ENCODE measurements around the gene TADA2A.

Gene TADA2A

GRCh38 chr17:37361543-37361942, 45.1 kb upstream of the TADA2A start:
- peaks cover 43% of the 10 kb centered on the region for H3K4me1 Mint-ChIP-seq
- H3K9me3 Mint-ChIP-seq: no peaks in the 10 kb centered on the region
- TF ChIP-seq, protein P1, sequence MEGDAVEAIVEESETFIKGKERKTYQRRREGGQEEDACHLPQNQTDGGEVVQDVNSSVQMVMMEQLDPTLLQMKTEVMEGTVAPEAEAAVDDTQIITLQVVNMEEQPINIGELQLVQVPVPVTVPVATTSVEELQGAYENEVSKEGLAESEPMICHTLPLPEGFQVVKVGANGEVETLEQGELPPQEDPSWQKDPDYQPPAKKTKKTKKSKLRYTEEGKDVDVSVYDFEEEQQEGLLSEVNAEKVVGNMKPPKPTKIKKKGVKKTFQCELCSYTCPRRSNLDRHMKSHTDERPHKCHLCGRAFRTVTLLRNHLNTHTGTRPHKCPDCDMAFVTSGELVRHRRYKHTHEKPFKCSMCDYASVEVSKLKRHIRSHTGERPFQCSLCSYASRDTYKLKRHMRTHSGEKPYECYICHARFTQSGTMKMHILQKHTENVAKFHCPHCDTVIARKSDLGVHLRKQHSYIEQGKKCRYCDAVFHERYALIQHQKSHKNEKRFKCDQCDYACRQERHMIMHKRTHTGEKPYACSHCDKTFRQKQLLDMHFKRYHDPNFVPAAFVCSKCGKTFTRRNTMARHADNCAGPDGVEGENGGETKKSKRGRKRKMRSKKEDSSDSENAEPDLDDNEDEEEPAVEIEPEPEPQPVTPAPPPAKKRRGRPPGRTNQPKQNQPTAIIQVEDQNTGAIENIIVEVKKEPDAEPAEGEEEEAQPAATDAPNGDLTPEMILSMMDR (IDR thresholded peaks at IDR 0.05): no peak
- peaks cover 11% of the 10 kb centered on the region for H3K36me3 Mint-ChIP-seq (ENCODE audit: low read depth)
- H3K4me3 Mint-ChIP-seq: no peak overlapping the region
- DNase-seq: no peak
- no peak overlapping the region for H3K27ac Mint-ChIP-seq
- peaks cover 3% of the 10 kb centered on the region for H3K27me3 Mint-ChIP-seq (ENCODE audit: low read depth, poor library complexity)

DNA sequence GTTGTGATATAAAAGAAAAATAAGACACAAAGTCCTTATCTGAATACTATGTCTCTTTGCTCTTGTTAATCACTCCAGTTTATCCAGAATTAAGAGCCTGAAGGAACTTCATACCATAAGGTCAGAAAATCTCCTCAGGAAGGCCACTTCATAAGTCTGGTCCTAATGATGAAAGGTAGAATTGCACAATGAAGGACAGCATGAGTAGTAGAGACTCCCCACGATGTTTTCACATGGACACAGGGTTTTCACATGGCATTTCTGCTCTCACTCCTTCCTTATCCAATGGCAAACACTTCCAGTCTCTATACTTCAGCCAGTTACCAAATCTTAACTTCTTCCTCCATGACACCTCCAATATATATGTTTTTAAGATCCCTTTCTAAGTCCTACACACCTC, 41.1 kb upstream of the TADA2A start:
- TF ChIP-seq, protein P1 (IDR thresholded peaks at IDR 0.05): no peak
- Mint-ChIP-seq H3K9me3 (no peaks in the 10 kb centered on the region), H3K4me3 (no peak overlapping the region), H3K4me1 (peaks cover 13% of the 10 kb centered on the region), H3K27me3 (ENCODE audit: low read depth, poor library complexity) (peaks cover 1% of the 10 kb centered on the region), H3K27ac (no peak overlapping the region), H3K36me3 (ENCODE audit: low read depth) (peaks cover 12% of the 10 kb centered on the region)
- DNase-seq: no peak

- Mint-ChIP-seq H3K4me3 (no peak overlapping the region), H3K36me3 (ENCODE audit: low read depth) (peaks cover 12% of the 10 kb centered on the region), H3K27me3 (ENCODE audit: low read depth, poor library complexity) (no peaks in the 10 kb centered on the region), H3K9me3 (no peaks in the 10 kb centered on the region), H3K27ac (no peak overlapping the region), H3K4me1 (peaks cover 6% of the 10 kb centered on the region)
- no peak for DNase-seq
- TF ChIP-seq, protein P1 (IDR thresholded peaks at IDR 0.05): no peak
Measured at GRCh38 chr17:37368577-37368976, 38.1 kb upstream of the TADA2A start.

GRCh38 chr17:37373530-37374159, 33.0 kb upstream of the TADA2A start:
- no peak overlapping the region for H3K4me3 Mint-ChIP-seq
- H3K4me1 Mint-ChIP-seq: peaks cover 9% of the 10 kb centered on the region
- H3K27ac Mint-ChIP-seq: no peak overlapping the region
- DNase-seq: peak; percentile 57
- H3K27me3 Mint-ChIP-seq (ENCODE audit: low read depth, poor library complexity): no peaks in the 10 kb centered on the region
- H3K36me3 Mint-ChIP-seq (ENCODE audit: low read depth): peaks cover 3% of the 10 kb centered on the region
- TF ChIP-seq, protein P1 (IDR thresholded peaks at IDR 0.05): peak; percentile 94
- H3K9me3 Mint-ChIP-seq: no peaks in the 10 kb centered on the region

DNA sequence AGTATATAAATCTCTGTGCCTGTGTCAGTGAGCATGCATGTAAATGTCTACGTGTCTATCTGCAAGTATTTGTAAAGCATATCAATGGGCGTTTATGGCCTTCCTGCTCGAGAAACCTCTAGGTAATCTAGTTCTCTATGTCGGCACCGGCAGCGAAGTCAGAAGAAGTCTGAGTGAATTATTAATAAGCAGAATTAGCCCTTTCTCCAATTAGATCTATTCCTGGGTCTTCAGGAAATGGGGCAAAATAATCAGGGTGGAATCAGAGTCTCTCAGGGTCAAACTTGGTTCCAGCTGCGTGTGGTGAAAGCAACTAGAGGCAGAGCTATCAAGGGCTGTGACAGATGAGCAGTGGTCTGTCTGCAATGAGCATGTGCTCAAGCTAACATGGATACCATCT, 31.0 kb upstream of the TADA2A start, which contains the start of gene C17orf78:
TSS of gene C17orf78 (plus strand) at position 280 of the 400 bp plus-strand sequence. CDS start at position 388, 108 bp downstream.
- peaks cover 6% of the 10 kb centered on the region for H3K9me3 Mint-ChIP-seq
- no peak for DNase-seq
- peaks cover 9% of the 10 kb centered on the region for H3K4me1 Mint-ChIP-seq
- no peak within 1 kb of the TSS for H3K27ac Mint-ChIP-seq
- H3K4me3 Mint-ChIP-seq: no peak within 1 kb of the TSS
- peaks cover 5% of the 10 kb centered on the region for H3K36me3 Mint-ChIP-seq (ENCODE audit: low read depth)
- no peaks in the 10 kb centered on the region for H3K27me3 Mint-ChIP-seq (ENCODE audit: low read depth, poor library complexity)
- TF ChIP-seq, protein P1 (IDR thresholded peaks at IDR 0.05): no peak

DNA sequence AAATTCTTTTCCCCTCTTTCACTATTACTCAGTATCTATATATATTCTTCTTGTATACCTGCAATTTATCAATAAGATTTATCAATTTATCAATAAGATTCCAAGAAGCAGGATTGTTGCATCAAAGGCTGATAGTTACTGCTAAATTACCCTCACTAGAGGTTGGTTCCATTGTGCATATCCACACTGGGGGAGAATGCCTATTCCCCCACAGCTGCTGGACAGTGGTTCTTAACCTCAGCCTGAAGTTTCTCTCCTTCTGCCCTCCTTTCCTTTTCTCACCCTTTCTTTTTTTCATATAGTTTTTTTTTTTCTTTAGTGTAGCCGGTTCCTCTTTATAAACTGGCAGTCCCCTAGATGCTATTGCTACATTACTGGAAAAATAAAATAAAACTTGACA, 24.6 kb upstream of the TADA2A start:
- Mint-ChIP-seq H3K9me3 (peaks cover 18% of the 10 kb centered on the region), H3K27me3 (ENCODE audit: low read depth, poor library complexity) (no peaks in the 10 kb centered on the region), H3K4me3 (no peak overlapping the region), H3K4me1 (no peaks in the 10 kb centered on the region), H3K27ac (no peak overlapping the region), H3K36me3 (ENCODE audit: low read depth) (peaks cover 22% of the 10 kb centered on the region)
- DNase-seq: no peak
- TF ChIP-seq, protein P1 (IDR thresholded peaks at IDR 0.05): no peak
